Right ventricle myocardium superior (tissue), 1 donor: ENCODE measurements around the gene METTL2B. TPM values are rescaled to one million over a fixed set of nuclear protein-coding genes. Genes with fewer than 3 reads are reported as not detected.
"Not testable (repeated sequence)": the region's sequence is repeated elsewhere in the genome, so short reads cannot be mapped to it uniquely, and the experiment has no call there.

Experiments
- ATAC-seq: fragments of 200-7000 bp; cut with Tn5 transposase; one replicate; pipeline ENCODE4 v1.9.1; 2020; ENCODE audit warnings: mild to moderate bottlenecking; ENCODE audit not compliant: poor library complexity
- DNase-seq: peaks from one replicate; pipeline ENCODE4 v3.0.0-alpha.2; 2020
- intact Hi-C: fragments of 100-400 bp; cut with DNase I; formaldehyde crosslinking; loops from one replicate; pipeline ENCODE4 v1.11.2; 2022
- total RNA-seq: library from RNA; stranded (reverse); fragmentation: NEBNext Ultra II Directional; extraction: Animal tissue kit (Norgen Biotek cat#: 25700); gene quantifications from one replicate; pipeline ENCODE4 v1.2.1, GENCODE V29; 2021
- donor health status: DM: no; HTN: yes; CAD: no; lungs with severe emphysema.

Gene METTL2B
- total RNA-seq, 1 donor from 2014 or later, result 16.6 TPM

- intact Hi-C loops, result no loop called here
- peak; percentile 93 for DNase-seq
- ATAC-seq, result peak; percentile 89
These were observed 22.4 kb upstream of the METTL2B start for GRCh38 chr7:128453836-128454804.

GRCh38 chr7:128454808-128455542 is 21.6 kb upstream of the METTL2B start:
- DNase-seq (no peak), ATAC-seq (peak; percentile 4)
- intact Hi-C loops, result no loop called here

- ATAC-seq, result peak; percentile 95
- intact Hi-C loops, result no loop called here
These were observed 20.8 kb upstream of the METTL2B start, which contains the start of gene HILPDA for GRCh38 chr7:128455543-128456254. HILPDA (plus strand) TSS chr7:128455878; CDS start chr7:128457269, 1,391 bp downstream.

GRCh38 chr7:128456255-128456725 is 20.3 kb upstream of the METTL2B start:
- intact Hi-C loops, result no loop called here

More at GRCh38 chr7:128455543-128456254, 20.8 kb upstream of the METTL2B start, which contains the start of gene HILPDA:
- DNase-seq, result peak; percentile 97

GRCh38 chr7:128457385-128457784 is 19.2 kb upstream of the METTL2B start:
- DNase-seq, intact Hi-C loops, ATAC-seq: not testable (repeated sequence)

More at GRCh38 chr7:128456255-128456725, 20.3 kb upstream of the METTL2B start:
- ATAC-seq (no peak), DNase-seq (no peak)

GRCh38 chr7:128458956-128459355 is 17.6 kb upstream of the METTL2B start:
- DNase-seq, result no peak
- intact Hi-C loops, result loop anchor here (2.0 kb wide), 1 partner anchor 30 kb away; no protein-coding TSS in a partner anchor
- ATAC-seq, result no peak

- DNase-seq, result peak; percentile 64
- peak; percentile 30 for ATAC-seq
- intact Hi-C loops, result loop anchor here (2.0 kb wide), 1 partner anchor 31 kb away; no protein-coding TSS in a partner anchor
These were observed 17.1 kb upstream of the METTL2B start for GRCh38 chr7:128459394-128459878.

GRCh38 chr7:128462460-128462859 is 14.1 kb upstream of the METTL2B start:
- intact Hi-C loops, result no loop called here
- DNase-seq, result no peak
- ATAC-seq, result peak; percentile 27

- ATAC-seq, DNase-seq, intact Hi-C loops: not testable (repeated sequence)
These were observed 13.2 kb upstream of the METTL2B start for GRCh38 chr7:128463345-128463744.

- intact Hi-C loops, ATAC-seq, DNase-seq: not testable (repeated sequence)
These were observed 12.6 kb upstream of the METTL2B start for GRCh38 chr7:128463933-128464332.

GRCh38 chr7:128466871-128467270 is 9.7 kb upstream of the METTL2B start:
- ATAC-seq, DNase-seq, intact Hi-C loops: not testable (repeated sequence)

GRCh38 chr7:128477336-128477690 is 765 bp downstream of the METTL2B start:
- ATAC-seq, DNase-seq: not testable (repeated sequence)
- intact Hi-C loops, result loop anchor here (10.0 kb wide), 1 partner anchor 407 kb away; no protein-coding TSS in a partner anchor

GRCh38 chr7:128479082-128479481 is 2.5 kb downstream of the METTL2B start:
- ATAC-seq, DNase-seq: not testable (repeated sequence)
- intact Hi-C loops, result loop anchor here (10.0 kb wide), 1 partner anchor 406 kb away; no protein-coding TSS in a partner anchor

- intact Hi-C loops, ATAC-seq, DNase-seq: not testable (repeated sequence)
These were observed 11.6 kb downstream of the METTL2B start for GRCh38 chr7:128488134-128488533.

GRCh38 chr7:128497405-128497804 is 20.9 kb downstream of the METTL2B start:
- ATAC-seq (no peak), DNase-seq (no peak)
- intact Hi-C loops, result no loop called here

- ATAC-seq, intact Hi-C loops, DNase-seq: not testable (repeated sequence)
These were observed 28.9 kb downstream of the METTL2B start for GRCh38 chr7:128505416-128505815.

GRCh38 chr7:128506819-128507218 is 30.3 kb downstream of the METTL2B start:
- intact Hi-C loops, ATAC-seq: not testable (repeated sequence)

More at GRCh38 chr7:128506819-128507218, 30.3 kb downstream of the METTL2B start:
- not testable (repeated sequence) for DNase-seq
